Stimulated activated memory B cell treated with anti-CD40 and anti-IgM and Interleukin-4, amounts not matched to agents 10 μg/mL and 1 μg/mL and 100 μg/mL, for 72 hours (primary cell): ENCODE data around the gene PXDC1.
"Not testable (repeated sequence)": the region's sequence is repeated elsewhere in the genome, so short reads cannot be mapped to it uniquely, and the experiment has no call there.

Source experiments
- ATAC-seq: fragments of 150-1000 bp; cut with Tn5 transposase; 2 replicates; pipeline ENCODE4 v1.10.0; 2021
- H3K27ac Mint-ChIP-seq: one replicate; pipeline ENCODE4 v1.8.0; 2022; ENCODE audit warnings: mild to moderate bottlenecking, mixed read lengths
- H3K27me3 Mint-ChIP-seq: one replicate; pipeline ENCODE4 v1.8.0; 2022; ENCODE audit warnings: mixed read lengths
- H3K36me3 Mint-ChIP-seq: one replicate; pipeline ENCODE4 v1.8.0; 2022; ENCODE audit warnings: mixed read lengths
- H3K4me1 Mint-ChIP-seq: one replicate; pipeline ENCODE4 v1.8.0; 2022; ENCODE audit warnings: mixed read lengths
- H3K4me3 Mint-ChIP-seq: one replicate; pipeline ENCODE4 v1.8.0; 2022; ENCODE audit warnings: mild to moderate bottlenecking, moderate library complexity, mixed read lengths
- H3K9me3 Mint-ChIP-seq: one replicate; pipeline ENCODE4 v1.8.0; 2022; ENCODE audit warnings: mixed read lengths

The PXDC1 gene

GRCh38 chr6:3772127-3772999, 20.9 kb upstream of the PXDC1 start:
- peaks cover 41% of the 10 kb centered on the region for H3K4me1 Mint-ChIP-seq
- H3K27ac Mint-ChIP-seq, H3K9me3 Mint-ChIP-seq, H3K4me3 Mint-ChIP-seq, H3K36me3 Mint-ChIP-seq, ATAC-seq, H3K27me3 Mint-ChIP-seq: not testable (repeated sequence)

GRCh38 chr6:3771407-3772011, 20.0 kb upstream of the PXDC1 start:
- peaks cover 39% of the 10 kb centered on the region for H3K4me1 Mint-ChIP-seq

GRCh38 chr6:3770023-3770720, 18.7 kb upstream of the PXDC1 start:
- Mint-ChIP-seq H3K4me3 (peak overlapping the region; percentile 70), H3K36me3 (no peaks in the 10 kb centered on the region), H3K27ac (peak overlapping the region; percentile 83), H3K4me1 (peaks cover 52% of the 10 kb centered on the region), H3K9me3 (no peaks in the 10 kb centered on the region), H3K27me3 (no peaks in the 10 kb centered on the region)
- ATAC-seq = peak; percentile 10

More at GRCh38 chr6:3771407-3772011, 20.0 kb upstream of the PXDC1 start:
- Mint-ChIP-seq H3K27ac (no peak overlapping the region), H3K4me3 (peak overlapping the region; percentile 64), H3K36me3 (no peaks in the 10 kb centered on the region), H3K9me3 (peaks cover under 1% of the 10 kb centered on the region), H3K27me3 (peaks cover under 1% of the 10 kb centered on the region)
- ATAC-seq = peak; percentile 65

GRCh38 chr6:3769610-3770009, 18.1 kb upstream of the PXDC1 start:
- H3K27me3 Mint-ChIP-seq = no peaks in the 10 kb centered on the region
- H3K36me3 Mint-ChIP-seq = no peaks in the 10 kb centered on the region
- ATAC-seq = no peak
- H3K27ac Mint-ChIP-seq = peak overlapping the region; percentile 83
- no peaks in the 10 kb centered on the region for H3K9me3 Mint-ChIP-seq
- peak overlapping the region; percentile 70 for H3K4me3 Mint-ChIP-seq
- peaks cover 58% of the 10 kb centered on the region for H3K4me1 Mint-ChIP-seq

- no peak overlapping the region for H3K4me3 Mint-ChIP-seq
Observed at GRCh38 chr6:3768502-3768901, 17.0 kb upstream of the PXDC1 start.

GRCh38 chr6:3767483-3767882, 16.0 kb upstream of the PXDC1 start:
- H3K27ac Mint-ChIP-seq = peak overlapping the region; percentile 82
- H3K4me1 Mint-ChIP-seq = peaks cover 59% of the 10 kb centered on the region
- not testable (repeated sequence) for ATAC-seq

More at GRCh38 chr6:3768502-3768901, 17.0 kb upstream of the PXDC1 start:
- no peaks in the 10 kb centered on the region for H3K9me3 Mint-ChIP-seq
- peaks cover 59% of the 10 kb centered on the region for H3K4me1 Mint-ChIP-seq
- H3K27me3 Mint-ChIP-seq = no peaks in the 10 kb centered on the region
- peak overlapping the region; percentile 82 for H3K27ac Mint-ChIP-seq
- ATAC-seq = no peak
- no peaks in the 10 kb centered on the region for H3K36me3 Mint-ChIP-seq

GRCh38 chr6:3766214-3766613, 14.7 kb upstream of the PXDC1 start:
- no peaks in the 10 kb centered on the region for H3K27me3 Mint-ChIP-seq
- peak overlapping the region; percentile 82 for H3K27ac Mint-ChIP-seq
- no peak overlapping the region for H3K4me3 Mint-ChIP-seq
- H3K4me1 Mint-ChIP-seq = peaks cover 58% of the 10 kb centered on the region
- no peaks in the 10 kb centered on the region for H3K9me3 Mint-ChIP-seq
- ATAC-seq = no peak
- H3K36me3 Mint-ChIP-seq = no peaks in the 10 kb centered on the region

More at GRCh38 chr6:3767483-3767882, 16.0 kb upstream of the PXDC1 start:
- H3K9me3 Mint-ChIP-seq, H3K36me3 Mint-ChIP-seq, H3K4me3 Mint-ChIP-seq, H3K27me3 Mint-ChIP-seq: not testable (repeated sequence)

GRCh38 chr6:3765415-3765814, 13.9 kb upstream of the PXDC1 start:
- H3K27me3 Mint-ChIP-seq = no peaks in the 10 kb centered on the region
- peak; percentile 76 for ATAC-seq
- no peak overlapping the region for H3K4me3 Mint-ChIP-seq
- H3K9me3 Mint-ChIP-seq = no peaks in the 10 kb centered on the region
- H3K36me3 Mint-ChIP-seq = no peaks in the 10 kb centered on the region
- H3K4me1 Mint-ChIP-seq = peaks cover 50% of the 10 kb centered on the region
- H3K27ac Mint-ChIP-seq = peak overlapping the region; percentile 82

GRCh38 chr6:3764516-3765335, 13.2 kb upstream of the PXDC1 start:
- peak overlapping the region; percentile 82 for H3K27ac Mint-ChIP-seq
- no peaks in the 10 kb centered on the region for H3K27me3 Mint-ChIP-seq
- H3K36me3 Mint-ChIP-seq = no peaks in the 10 kb centered on the region
- ATAC-seq = peak; percentile 50
- no peak overlapping the region for H3K4me3 Mint-ChIP-seq
- H3K4me1 Mint-ChIP-seq = peaks cover 44% of the 10 kb centered on the region
- no peaks in the 10 kb centered on the region for H3K9me3 Mint-ChIP-seq

GRCh38 chr6:3762852-3763251, 11.3 kb upstream of the PXDC1 start:
- Mint-ChIP-seq H3K9me3 (no peaks in the 10 kb centered on the region), H3K4me1 (peaks cover 31% of the 10 kb centered on the region), H3K36me3 (no peaks in the 10 kb centered on the region), H3K27me3 (no peaks in the 10 kb centered on the region), H3K4me3 (no peak overlapping the region), H3K27ac (no peak overlapping the region)
- ATAC-seq = no peak

GRCh38 chr6:3762359-3762758, 10.8 kb upstream of the PXDC1 start:
- no peak for ATAC-seq
- no peaks in the 10 kb centered on the region for H3K27me3 Mint-ChIP-seq
- H3K9me3 Mint-ChIP-seq = no peaks in the 10 kb centered on the region
- H3K4me3 Mint-ChIP-seq = no peak overlapping the region
- no peaks in the 10 kb centered on the region for H3K36me3 Mint-ChIP-seq
- H3K27ac Mint-ChIP-seq = no peak overlapping the region
- H3K4me1 Mint-ChIP-seq = peaks cover 27% of the 10 kb centered on the region

GRCh38 chr6:3761989-3762270, 10.4 kb upstream of the PXDC1 start:
- no peak overlapping the region for H3K4me3 Mint-ChIP-seq
- no peaks in the 10 kb centered on the region for H3K36me3 Mint-ChIP-seq
- peaks cover 27% of the 10 kb centered on the region for H3K4me1 Mint-ChIP-seq
- no peaks in the 10 kb centered on the region for H3K27me3 Mint-ChIP-seq
- ATAC-seq = no peak
- no peak overlapping the region for H3K27ac Mint-ChIP-seq
- no peaks in the 10 kb centered on the region for H3K9me3 Mint-ChIP-seq

- peak overlapping the region; percentile 24 for H3K27ac Mint-ChIP-seq
- H3K4me3 Mint-ChIP-seq = no peak overlapping the region
Observed at GRCh38 chr6:3759646-3760232, 8.2 kb upstream of the PXDC1 start.

GRCh38 chr6:3758842-3759144, 7.3 kb upstream of the PXDC1 start:
- Mint-ChIP-seq H3K4me3 (no peak overlapping the region), H3K36me3 (no peaks in the 10 kb centered on the region), H3K4me1 (peaks cover 21% of the 10 kb centered on the region), H3K27me3 (no peaks in the 10 kb centered on the region), H3K27ac (peak overlapping the region; percentile 24), H3K9me3 (no peaks in the 10 kb centered on the region)
- ATAC-seq = no peak

More at GRCh38 chr6:3759646-3760232, 8.2 kb upstream of the PXDC1 start:
- H3K36me3 Mint-ChIP-seq = no peaks in the 10 kb centered on the region
- peaks cover 23% of the 10 kb centered on the region for H3K4me1 Mint-ChIP-seq
- H3K9me3 Mint-ChIP-seq = no peaks in the 10 kb centered on the region
- no peak for ATAC-seq
- no peaks in the 10 kb centered on the region for H3K27me3 Mint-ChIP-seq
